Astrocyte (in vitro differentiated cells and primary cell): ENCODE measurements around the gene UTF1. TPM values are rescaled to one million over a fixed set of nuclear protein-coding genes. Genes with fewer than 3 reads are reported as not detected.

Experiments used
- DNase-seq: peaks from one replicate; pipeline ENCODE4 v3.0.0-alpha.2; 2010; ENCODE audit warnings: low read depth
- FAIRE-seq: peaks from 2 replicates; lab custom pipeline; 2011; peaks lifted over from hg19 to GRCh38; lab: Jason Lieb, UNC
- H2AFZ ChIP-seq: 2 replicates; pipeline ENCODE4 v1.6.0; 2012; ENCODE audit warnings: low read depth, low read length, inconsistent platforms
- H3K27ac ChIP-seq: 2 replicates; pipeline ENCODE4 v1.5.1; 2011; ENCODE audit warnings: low read depth, low read length, inconsistent platforms
- H3K27me3 ChIP-seq: 2 replicates; pipeline ENCODE4 v1.6.0; 2011; ENCODE audit warnings: low read length, inconsistent platforms; ENCODE audit not compliant: insufficient read depth
- H3K36me3 ChIP-seq: 2 replicates; pipeline ENCODE4 v1.5.1; 2011; ENCODE audit warnings: low read length, inconsistent platforms; ENCODE audit not compliant: insufficient read depth
- H3K4me1 ChIP-seq: 2 replicates; pipeline ENCODE4 v1.5.1; 2011; ENCODE audit warnings: low read length, inconsistent platforms; ENCODE audit not compliant: insufficient read depth
- H3K4me2 ChIP-seq: 2 replicates; pipeline ENCODE4 v1.6.0; 2012; ENCODE audit warnings: low read length, inconsistent platforms
- H3K4me3 ChIP-seq: 2 replicates; pipeline ENCODE4 v1.5.1; 2011; ENCODE audit warnings: low read depth, mild to moderate bottlenecking, low read length, inconsistent platforms; ENCODE audit not compliant: insufficient read depth
- H3K79me2 ChIP-seq: 2 replicates; pipeline ENCODE4 v1.6.0; 2012; ENCODE audit warnings: mild to moderate bottlenecking, low read length, inconsistent platforms; ENCODE audit not compliant: insufficient read depth
- H3K9ac ChIP-seq: 2 replicates; pipeline ENCODE4 v1.6.0; 2012; ENCODE audit warnings: mild to moderate bottlenecking, low read length, inconsistent platforms
- H3K9me3 ChIP-seq: 2 replicates; pipeline ENCODE4 v1.5.1; 2012; ENCODE audit warnings: low read depth, mild to moderate bottlenecking, low read length, inconsistent platforms; ENCODE audit not compliant: insufficient read depth
- H4K20me1 ChIP-seq: 2 replicates; pipeline ENCODE4 v1.6.0; 2012; ENCODE audit warnings: low read length, inconsistent platforms; ENCODE audit not compliant: insufficient read depth
- H3K27ac Mint-ChIP-seq: one replicate; pipeline ENCODE4 v1.8.0; 2021; ENCODE audit warnings: mild to moderate bottlenecking, mixed read lengths; ENCODE audit not compliant: unreplicated experiment
- H3K27me3 Mint-ChIP-seq: one replicate; pipeline ENCODE4 v1.8.0; 2021; ENCODE audit warnings: low read depth, mixed read lengths; ENCODE audit not compliant: unreplicated experiment
- H3K36me3 Mint-ChIP-seq: one replicate; pipeline ENCODE4 v1.8.0; 2021; ENCODE audit warnings: low read depth, mixed read lengths; ENCODE audit not compliant: unreplicated experiment
- H3K4me1 Mint-ChIP-seq: one replicate; pipeline ENCODE4 v1.8.0; 2021; ENCODE audit warnings: low read depth, mixed read lengths; ENCODE audit not compliant: unreplicated experiment
- H3K4me3 Mint-ChIP-seq: one replicate; pipeline ENCODE4 v1.8.0; 2021; ENCODE audit warnings: mild to moderate bottlenecking, moderate library complexity, mixed read lengths; ENCODE audit not compliant: unreplicated experiment
- H3K9me3 Mint-ChIP-seq: one replicate; pipeline ENCODE4 v1.8.0; 2021; ENCODE audit warnings: mild to moderate bottlenecking, mixed read lengths; ENCODE audit not compliant: unreplicated experiment
- EZH2 ChIP-seq: IDR thresholded peaks from 2 replicates; pipeline ENCODE4 v1.6.1; 2012; ENCODE audit warnings: mild to moderate bottlenecking, low read length, inconsistent platforms; ENCODE audit not compliant: insufficient read depth
- total RNA-seq: library from RNA; stranded (reverse); gene quantifications from 2 replicates; pipeline ENCODE4 v1.2.1, GENCODE V29; 2021
- TF ChIP-seq, protein P1 (sequence below): IDR thresholded peaks from 2 replicates; pipeline ENCODE4 v1.5.1; 2011; ENCODE audit warnings: low read depth, mild to moderate bottlenecking, inconsistent platforms, low read length, moderate library complexity; ENCODE audit not compliant: insufficient read depth

UTF1 gene
- total RNA-seq, 1 donor from 2014 or later = 0.18 TPM

DNA sequence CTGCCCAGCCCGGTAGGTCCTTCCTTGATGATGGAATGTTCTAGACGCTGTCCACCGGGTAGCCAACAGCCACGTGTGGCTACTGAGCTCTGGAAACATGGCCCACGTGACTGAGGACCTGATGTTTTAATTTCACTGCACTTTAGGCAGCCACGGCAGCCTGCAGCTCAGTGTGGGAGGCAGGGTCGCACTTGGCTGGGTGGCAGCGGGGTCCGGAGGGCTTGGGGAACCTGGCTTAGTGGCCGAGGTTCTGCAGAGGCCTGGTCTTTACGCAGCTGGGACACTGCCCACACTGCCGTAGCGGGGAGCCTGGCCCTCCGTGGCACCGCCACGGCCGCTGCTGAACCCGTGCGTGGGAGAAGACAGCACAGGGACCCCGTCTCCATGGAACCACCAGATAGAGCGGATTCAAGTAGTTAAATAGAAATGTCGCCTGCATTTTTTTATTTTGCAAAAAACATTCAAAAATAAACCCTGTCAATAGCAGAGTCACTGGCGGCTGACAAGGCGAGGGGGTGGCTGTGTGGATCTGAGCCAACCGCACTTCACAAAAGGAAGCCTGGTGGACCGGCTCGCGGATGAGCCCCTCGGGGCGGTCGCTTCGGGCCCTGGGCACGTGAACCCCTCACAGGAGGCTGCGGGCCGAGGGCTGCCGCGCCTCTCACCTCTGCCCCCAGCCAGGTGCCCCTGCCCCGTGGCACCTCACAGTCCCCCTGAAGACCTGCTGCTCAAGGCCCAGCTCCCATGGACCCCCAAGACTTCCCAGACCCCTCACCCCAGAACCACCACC, 25.6 kb upstream of the UTF1 start:
- H3K4me3 Mint-ChIP-seq = no peak overlapping the region
- no peak overlapping the region for H3K27ac ChIP-seq
- no peaks in the 10 kb centered on the region for H3K9me3 Mint-ChIP-seq
- H3K79me2 ChIP-seq = no peaks in the 10 kb centered on the region
- no peak overlapping the region for H3K9ac ChIP-seq
- no peaks in the 10 kb centered on the region for H3K4me1 ChIP-seq
- TF ChIP-seq, protein P1, sequence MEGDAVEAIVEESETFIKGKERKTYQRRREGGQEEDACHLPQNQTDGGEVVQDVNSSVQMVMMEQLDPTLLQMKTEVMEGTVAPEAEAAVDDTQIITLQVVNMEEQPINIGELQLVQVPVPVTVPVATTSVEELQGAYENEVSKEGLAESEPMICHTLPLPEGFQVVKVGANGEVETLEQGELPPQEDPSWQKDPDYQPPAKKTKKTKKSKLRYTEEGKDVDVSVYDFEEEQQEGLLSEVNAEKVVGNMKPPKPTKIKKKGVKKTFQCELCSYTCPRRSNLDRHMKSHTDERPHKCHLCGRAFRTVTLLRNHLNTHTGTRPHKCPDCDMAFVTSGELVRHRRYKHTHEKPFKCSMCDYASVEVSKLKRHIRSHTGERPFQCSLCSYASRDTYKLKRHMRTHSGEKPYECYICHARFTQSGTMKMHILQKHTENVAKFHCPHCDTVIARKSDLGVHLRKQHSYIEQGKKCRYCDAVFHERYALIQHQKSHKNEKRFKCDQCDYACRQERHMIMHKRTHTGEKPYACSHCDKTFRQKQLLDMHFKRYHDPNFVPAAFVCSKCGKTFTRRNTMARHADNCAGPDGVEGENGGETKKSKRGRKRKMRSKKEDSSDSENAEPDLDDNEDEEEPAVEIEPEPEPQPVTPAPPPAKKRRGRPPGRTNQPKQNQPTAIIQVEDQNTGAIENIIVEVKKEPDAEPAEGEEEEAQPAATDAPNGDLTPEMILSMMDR = no peak
- TF ChIP-seq EZH2 = no peak
- no peaks in the 10 kb centered on the region for H4K20me1 ChIP-seq
- peaks cover 9% of the 10 kb centered on the region for H3K27me3 Mint-ChIP-seq
- no peaks in the 10 kb centered on the region for H3K4me1 Mint-ChIP-seq
- H3K27me3 ChIP-seq = no peaks in the 10 kb centered on the region
- H3K9me3 ChIP-seq = peaks cover 5% of the 10 kb centered on the region
- H3K4me3 ChIP-seq = no peak overlapping the region
- H3K4me2 ChIP-seq = no peak overlapping the region
- H3K27ac Mint-ChIP-seq = no peak overlapping the region
- FAIRE-seq (no peak), DNase-seq (no peak)
- no peak overlapping the region for H2AFZ ChIP-seq
- no peaks in the 10 kb centered on the region for H3K36me3 ChIP-seq
- H3K36me3 Mint-ChIP-seq = no peaks in the 10 kb centered on the region

DNA sequence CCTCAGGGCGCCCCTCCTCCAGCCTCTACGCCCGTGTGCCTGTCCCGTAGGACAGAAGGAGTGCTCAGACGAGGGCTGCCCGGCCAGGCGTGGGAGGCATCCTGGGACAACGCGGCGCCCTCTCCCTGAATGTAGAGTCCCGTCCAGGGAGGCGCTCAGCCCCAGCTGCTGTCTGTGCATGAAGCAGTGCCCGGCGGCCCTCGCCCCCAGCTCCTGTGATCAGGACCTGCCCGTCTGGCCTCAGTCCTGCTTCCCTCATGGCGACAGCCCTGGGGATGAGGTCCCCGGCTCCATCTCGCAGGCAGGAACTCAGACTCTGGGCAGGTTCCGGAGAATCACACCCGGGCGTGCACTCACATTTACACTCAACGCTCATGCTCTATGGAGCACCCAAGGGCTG, 24.9 kb upstream of the UTF1 start:
- Mint-ChIP-seq H3K27me3 (peaks cover 9% of the 10 kb centered on the region), H3K4me1 (no peaks in the 10 kb centered on the region), H3K27ac (no peak overlapping the region), H3K36me3 (no peaks in the 10 kb centered on the region), H3K4me3 (no peak overlapping the region), H3K9me3 (no peaks in the 10 kb centered on the region)
- no peak overlapping the region for H3K27ac ChIP-seq
- DNase-seq = no peak
- H3K4me2 ChIP-seq = no peak overlapping the region
- H3K79me2 ChIP-seq = no peaks in the 10 kb centered on the region
- H3K27me3 ChIP-seq = no peaks in the 10 kb centered on the region
- H3K9me3 ChIP-seq = peaks cover 5% of the 10 kb centered on the region
- TF ChIP-seq, protein P1 = no peak
- no peak for TF ChIP-seq EZH2
- H3K4me1 ChIP-seq = no peaks in the 10 kb centered on the region
- H3K4me3 ChIP-seq = no peak overlapping the region
- H3K9ac ChIP-seq = no peak overlapping the region
- no peaks in the 10 kb centered on the region for H3K36me3 ChIP-seq
- H2AFZ ChIP-seq = no peak overlapping the region
- no peak for FAIRE-seq
- H4K20me1 ChIP-seq = no peaks in the 10 kb centered on the region

DNA sequence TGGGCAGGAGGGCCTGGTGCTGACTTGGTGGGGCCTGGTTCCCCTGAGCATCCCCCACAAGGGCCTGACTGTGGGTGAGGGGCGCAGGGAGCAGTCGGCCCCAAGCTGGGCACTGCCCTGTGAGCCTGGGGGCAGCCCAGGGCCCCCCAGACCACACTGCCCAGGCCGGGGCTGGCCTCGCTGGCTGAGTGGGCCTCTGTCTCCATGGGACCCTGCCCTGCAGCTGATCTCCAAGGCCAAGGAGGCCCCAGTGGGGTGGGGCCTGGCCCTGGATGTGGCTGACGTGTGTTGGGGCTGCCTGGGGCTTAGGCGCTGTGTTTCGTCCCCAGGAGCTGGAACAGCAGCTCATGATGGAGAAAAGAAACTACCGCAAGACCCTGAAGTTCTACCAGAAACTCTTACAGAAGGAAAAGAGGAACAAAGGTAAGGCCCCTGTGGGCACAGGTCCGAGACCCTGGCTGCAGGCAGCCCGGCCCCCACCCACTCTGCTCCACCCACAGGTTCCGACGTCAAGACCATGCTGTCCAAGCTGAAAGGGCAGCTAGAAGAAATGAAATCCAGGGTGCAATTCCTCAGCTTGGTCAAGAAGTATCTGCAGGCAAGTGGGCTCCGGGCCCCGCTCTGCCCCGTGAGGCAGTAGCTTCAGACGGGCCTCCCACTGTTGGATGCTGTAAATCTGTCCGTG, 23.5 kb upstream of the UTF1 start:
- no peaks in the 10 kb centered on the region for H4K20me1 ChIP-seq
- H3K27me3 Mint-ChIP-seq = peaks cover 5% of the 10 kb centered on the region
- H3K27ac ChIP-seq = no peak overlapping the region
- no peak for DNase-seq
- no peaks in the 10 kb centered on the region for H3K36me3 ChIP-seq
- no peak for TF ChIP-seq EZH2
- TF ChIP-seq, protein P1 = no peak
- H3K4me2 ChIP-seq = no peak overlapping the region
- no peak for FAIRE-seq
- H3K79me2 ChIP-seq = no peaks in the 10 kb centered on the region
- H3K9me3 ChIP-seq = peaks cover 5% of the 10 kb centered on the region
- no peaks in the 10 kb centered on the region for H3K4me1 Mint-ChIP-seq
- H3K9ac ChIP-seq = no peak overlapping the region
- H3K9me3 Mint-ChIP-seq = no peaks in the 10 kb centered on the region
- H3K27me3 ChIP-seq = no peaks in the 10 kb centered on the region
- H3K4me3 ChIP-seq = no peak overlapping the region
- no peak overlapping the region for H2AFZ ChIP-seq
- H3K4me1 ChIP-seq = no peaks in the 10 kb centered on the region
- H3K4me3 Mint-ChIP-seq = no peak overlapping the region
- no peaks in the 10 kb centered on the region for H3K36me3 Mint-ChIP-seq
- no peak overlapping the region for H3K27ac Mint-ChIP-seq
